Karpas-422 (cell line): ENCODE data around the gene PRDM16. TPM values are rescaled to one million over a fixed set of nuclear protein-coding genes. Genes with fewer than 3 reads are reported as not detected.

Experiments
- DNase-seq: peaks from one replicate; pipeline ENCODE4 v3.0.0-alpha.2; 2015
- H2AFZ ChIP-seq: fragments of 200-600 bp; sonication (generic); 2 replicates; pipeline ENCODE4 v1.6.1; 2014; ENCODE audit warnings: antibody characterized with exemption, low read length, mixed read lengths
- H3K27ac ChIP-seq: fragments of 200-600 bp; sonication (generic); 2 replicates; pipeline ENCODE4 v1.5.1; 2014; ENCODE audit warnings: mild to moderate bottlenecking, low read length, moderate library complexity
- H3K27me3 ChIP-seq: fragments of 200-600 bp; sonication (generic); 2 replicates; pipeline ENCODE4 v1.6.1; 2014; ENCODE audit warnings: low read length, mixed read lengths
- H3K36me3 ChIP-seq: fragments of 200-600 bp; sonication (generic); 2 replicates; pipeline ENCODE4 v1.6.1; 2014; ENCODE audit warnings: low read length, mixed read lengths; ENCODE audit not compliant: insufficient read depth
- H3K4me1 ChIP-seq: fragments of 200-600 bp; sonication (generic); 2 replicates; pipeline ENCODE4 v1.6.1; 2014; ENCODE audit warnings: mild to moderate bottlenecking, low read length, mixed read lengths
- H3K4me2 ChIP-seq: fragments of 200-600 bp; sonication (generic); 2 replicates; pipeline ENCODE4 v1.6.1; 2014; ENCODE audit warnings: low read length, low read depth, mild to moderate bottlenecking; ENCODE audit not compliant: poor library complexity, severe bottlenecking
- H3K4me3 ChIP-seq: fragments of 200-600 bp; sonication (generic); 2 replicates; pipeline ENCODE4 v1.5.1; 2014; ENCODE audit warnings: mild to moderate bottlenecking, antibody characterized with exemption, low read length, mixed read lengths
- H3K79me2 ChIP-seq: fragments of 200-600 bp; sonication (generic); 2 replicates; pipeline ENCODE4 v1.6.1; 2014; ENCODE audit warnings: mild to moderate bottlenecking, low read length, mixed read lengths
- H3K9ac ChIP-seq: fragments of 200-600 bp; sonication (generic); 2 replicates; pipeline ENCODE4 v1.6.0; 2014; ENCODE audit warnings: low read length
- H3K9me2 ChIP-seq: fragments of 200-600 bp; sonication (generic), shearing (Covaris generic); replicated peaks from 2 replicates; pipeline ENCODE4 v1.6.0; 2014; ENCODE audit warnings: mild to moderate bottlenecking, low read length, moderate library complexity; ENCODE audit not compliant: insufficient read depth
- H3K9me3 ChIP-seq: fragments of 300-700, 200-600 bp; sonication (generic); 2 replicates; pipeline ENCODE4 v1.6.1; 2014; ENCODE audit warnings: low read length, mixed read lengths
- H4K20me1 ChIP-seq: fragments of 200-600 bp; sonication (generic); 2 replicates; pipeline ENCODE4 v1.6.1; 2014; ENCODE audit warnings: mild to moderate bottlenecking, antibody characterized with exemption, low read length, low read depth; ENCODE audit not compliant: insufficient read depth
- total RNA-seq: library from RNA; depleted of rRNA; stranded (reverse); fragments of >200 nt; shearing (Covaris generic); gene quantifications from 2 replicates; pipeline ENCODE4 v1.2.3, GENCODE V29; 2014; ENCODE audit warnings: low replicate concordance

PRDM16 gene
- total RNA-seq, 1 experiment from 2014 or later = not detected

GRCh38 chr1:3078430-3078861, 9.4 kb downstream of the PRDM16 start:
- Histone ChIP-seq H3K9ac (no peak overlapping the region), H3K27me3 (no peaks in the 10 kb centered on the region), H3K36me3 (no peaks in the 10 kb centered on the region), H3K27ac (no peak overlapping the region), H3K9me3 (no peaks in the 10 kb centered on the region), H3K9me2 (no peaks in the 10 kb centered on the region), H3K79me2 (no peaks in the 10 kb centered on the region), H4K20me1 (no peaks in the 10 kb centered on the region), H3K4me1 (no peaks in the 10 kb centered on the region), H3K4me3 (no peak overlapping the region), H3K4me2 (no peak overlapping the region), H2AFZ (no peak overlapping the region)
- no peak for DNase-seq

- no peaks in the 10 kb centered on the region for H3K9me3 ChIP-seq
- no peaks in the 10 kb centered on the region for H3K79me2 ChIP-seq
- H3K27me3 ChIP-seq = no peaks in the 10 kb centered on the region
Observed at GRCh38 chr1:3078871-3079270, 9.9 kb downstream of the PRDM16 start.

GRCh38 chr1:3079381-3080052, 10.5 kb downstream of the PRDM16 start:
- Histone ChIP-seq H3K4me3 (no peak overlapping the region), H3K9ac (no peak overlapping the region), H3K79me2 (no peaks in the 10 kb centered on the region), H2AFZ (no peak overlapping the region), H4K20me1 (no peaks in the 10 kb centered on the region), H3K27ac (no peak overlapping the region), H3K4me1 (no peaks in the 10 kb centered on the region), H3K9me2 (no peaks in the 10 kb centered on the region), H3K27me3 (no peaks in the 10 kb centered on the region), H3K4me2 (no peak overlapping the region), H3K36me3 (no peaks in the 10 kb centered on the region), H3K9me3 (no peaks in the 10 kb centered on the region)
- DNase-seq = no peak

More at GRCh38 chr1:3078871-3079270, 9.9 kb downstream of the PRDM16 start:
- Histone ChIP-seq H3K4me2 (no peak overlapping the region), H3K9ac (no peak overlapping the region), H4K20me1 (no peaks in the 10 kb centered on the region), H3K27ac (no peak overlapping the region), H2AFZ (no peak overlapping the region), H3K4me3 (no peak overlapping the region), H3K36me3 (no peaks in the 10 kb centered on the region), H3K4me1 (no peaks in the 10 kb centered on the region), H3K9me2 (no peaks in the 10 kb centered on the region)
- DNase-seq = no peak

GRCh38 chr1:3080053-3080955, 11.3 kb downstream of the PRDM16 start:
- Histone ChIP-seq H3K9me2 (no peaks in the 10 kb centered on the region), H3K27me3 (no peaks in the 10 kb centered on the region), H2AFZ (no peak overlapping the region), H3K36me3 (no peaks in the 10 kb centered on the region), H3K4me2 (no peak overlapping the region), H3K4me1 (no peaks in the 10 kb centered on the region), H3K79me2 (no peaks in the 10 kb centered on the region), H3K9me3 (no peaks in the 10 kb centered on the region), H3K4me3 (no peak overlapping the region), H3K9ac (no peak overlapping the region), H4K20me1 (no peaks in the 10 kb centered on the region), H3K27ac (no peak overlapping the region)
- no peak for DNase-seq

- Histone ChIP-seq H3K79me2 (no peaks in the 10 kb centered on the region), H3K9ac (no peak overlapping the region), H4K20me1 (no peaks in the 10 kb centered on the region), H3K4me1 (no peaks in the 10 kb centered on the region), H3K36me3 (no peaks in the 10 kb centered on the region), H2AFZ (no peak overlapping the region), H3K9me2 (no peaks in the 10 kb centered on the region), H3K4me2 (no peak overlapping the region), H3K9me3 (no peaks in the 10 kb centered on the region), H3K27ac (no peak overlapping the region), H3K4me3 (no peak overlapping the region), H3K27me3 (no peaks in the 10 kb centered on the region)
- no peak for DNase-seq
Observed at GRCh38 chr1:3081171-3081683, 12.2 kb downstream of the PRDM16 start.

GRCh38 chr1:3082051-3082450, 13.0 kb downstream of the PRDM16 start:
- no peaks in the 10 kb centered on the region for H3K79me2 ChIP-seq
- no peak for DNase-seq

GRCh38 chr1:3082571-3083516, 13.8 kb downstream of the PRDM16 start:
- no peak overlapping the region for H3K4me2 ChIP-seq
- H3K27me3 ChIP-seq = no peaks in the 10 kb centered on the region
- no peaks in the 10 kb centered on the region for H3K9me2 ChIP-seq
- no peak for DNase-seq
- no peaks in the 10 kb centered on the region for H3K36me3 ChIP-seq
- no peaks in the 10 kb centered on the region for H3K4me1 ChIP-seq
- H3K79me2 ChIP-seq = no peaks in the 10 kb centered on the region
- H3K27ac ChIP-seq = no peak overlapping the region
- no peaks in the 10 kb centered on the region for H4K20me1 ChIP-seq
- H3K9me3 ChIP-seq = no peaks in the 10 kb centered on the region
- H2AFZ ChIP-seq = no peak overlapping the region
- H3K9ac ChIP-seq = no peak overlapping the region
- no peak overlapping the region for H3K4me3 ChIP-seq

More at GRCh38 chr1:3082051-3082450, 13.0 kb downstream of the PRDM16 start:
- Histone ChIP-seq H3K4me3 (no peak overlapping the region), H3K9ac (no peak overlapping the region), H3K4me1 (no peaks in the 10 kb centered on the region), H3K4me2 (no peak overlapping the region), H3K9me2 (no peaks in the 10 kb centered on the region), H3K36me3 (no peaks in the 10 kb centered on the region), H3K27me3 (no peaks in the 10 kb centered on the region), H4K20me1 (no peaks in the 10 kb centered on the region), H3K9me3 (no peaks in the 10 kb centered on the region), H3K27ac (no peak overlapping the region), H2AFZ (no peak overlapping the region)
